HepG2 (cell line): ENCODE results near the gene PKDREJ. TPM values are rescaled to one million over a fixed set of nuclear protein-coding genes. Genes with fewer than 3 reads are reported as not detected.

Experiments
- ARID2 ChIP-seq: sonication (generic); formaldehyde crosslinking; IDR thresholded peaks from 2 replicates; pipeline ENCODE4 v1.8.1; 2022; ENCODE audit warnings: mild to moderate bottlenecking, missing genetic modification reagents, borderline replicate concordance
- GTF3A ChIP-seq: sonication (generic); formaldehyde crosslinking; conservative IDR thresholded peaks from 2 replicates; pipeline ENCODE4 v1.4.0; 2020; ENCODE audit warnings: mild to moderate bottlenecking, missing genetic modification reagents
- KDM1A ChIP-seq: IDR thresholded peaks from 2 replicates; pipeline ENCODE4 v1.6.1; 2016; ENCODE audit warnings: missing compliant biosample characterization
- KDM3A ChIP-seq: IDR thresholded peaks from 2 replicates; pipeline ENCODE4 v1.6.1; 2018; ENCODE audit warnings: low read depth, missing compliant biosample characterization
- NFRKB ChIP-seq: fragments of 450-650 bp; IDR thresholded peaks from 2 replicates; pipeline ENCODE4 v1.6.1; 2017
- PLRG1 ChIP-seq: fragments of 450-650 bp; conservative IDR thresholded peaks from 2 replicates; pipeline ENCODE4 v1.6.1; 2016
- RARG ChIP-seq: sonication (generic); formaldehyde crosslinking; IDR thresholded peaks from 2 replicates; pipeline ENCODE4 v1.4.0; 2020; ENCODE audit warnings: low read depth, mild to moderate bottlenecking, missing genetic modification reagents
- SATB2 ChIP-seq: sonication (generic); formaldehyde crosslinking; IDR thresholded peaks from 2 replicates; pipeline ENCODE4 v1.5.0; 2020; ENCODE audit warnings: missing genetic modification reagents
- SETDB1 ChIP-seq: sonication (generic); formaldehyde crosslinking; IDR thresholded peaks from 2 replicates; pipeline ENCODE4 v1.5.1; 2020; ENCODE audit warnings: missing genetic modification reagents, mild to moderate bottlenecking, borderline replicate concordance
- SRSF4 ChIP-seq: fragments of 200-400 bp; formaldehyde crosslinking; IDR thresholded peaks from one replicate; pipeline ENCODE4 v1.6.1; 2018; ENCODE audit warnings: mild to moderate bottlenecking, low read depth, low read length, moderate library complexity; ENCODE audit not compliant: poor library complexity, severe bottlenecking
- ZBTB21 ChIP-seq: sonication (generic); formaldehyde crosslinking; IDR thresholded peaks from 2 replicates; pipeline ENCODE4 v1.4.0; 2020; ENCODE audit warnings: missing genetic modification reagents
- ZNF468 ChIP-seq: sonication (generic); formaldehyde crosslinking; IDR thresholded peaks from 2 replicates; pipeline ENCODE4 v1.8.0; 2022; ENCODE audit warnings: mild to moderate bottlenecking, moderate library complexity, missing genetic modification reagents
- ZNF816 ChIP-seq: sonication (generic); formaldehyde crosslinking; IDR thresholded peaks from 2 replicates; pipeline ENCODE4 v1.8.0; 2022; ENCODE audit warnings: missing genetic modification reagents, mild to moderate bottlenecking, borderline replicate concordance
- polyA plus RNA-seq, 8 experiments: library from polyadenylated mRNA; depleted of rRNA in 3 of 8; stranded (reverse) in 7 of 8; unstranded in 1 of 8; fragments of >200 nt; fragmentation: Illumina TruSeq in 4 of 8; extraction: Trizol in 4 of 8; gene quantifications; 2 replicates each; pipeline versions ENCODE4 v1.2.1 to v1.2.3, GENCODE V29; 2011 to 2016; ENCODE audit warnings: low read depth in 4 of 8, missing spikeins in 1 of 8, mixed read lengths in 1 of 8; ENCODE audit not compliant: insufficient read depth in 1 of 8
- total RNA-seq, 5 experiments: library from RNA; depleted of rRNA; stranded (reverse); fragments of >200 nt; fragmentation: Illumina TruSeq; extraction: Trizol; gene quantifications; 2 replicates each; pipeline ENCODE4 v1.2.3, GENCODE V29; 2016; ENCODE audit warnings: low read depth in 1 of 5
- TF ChIP-seq, protein P1 (sequence below): sonication (generic); formaldehyde crosslinking; IDR thresholded peaks from 2 replicates; pipeline ENCODE4 v1.9.0; 2021; ENCODE audit warnings: missing genetic modification reagents, borderline replicate concordance
- TF ChIP-seq, protein P2 (sequence below): sonication (generic); formaldehyde crosslinking; IDR thresholded peaks from 2 replicates; pipeline ENCODE4 v1.4.0; 2020; ENCODE audit warnings: missing genetic modification reagents; ENCODE audit errors: not compliant biosample characterization
- TF ChIP-seq, protein P3 (sequence below): sonication (generic); formaldehyde crosslinking; IDR thresholded peaks from 2 replicates; pipeline ENCODE4 v1.9.0; 2021; ENCODE audit warnings: missing genetic modification reagents, mild to moderate bottlenecking, borderline replicate concordance
- TF ChIP-seq, protein P4 (sequence below): sonication (generic); formaldehyde crosslinking; IDR thresholded peaks from 2 replicates; pipeline ENCODE4; 2020; ENCODE audit warnings: missing genetic modification reagents, mild to moderate bottlenecking, borderline replicate concordance
- TF ChIP-seq, protein P5 (sequence below): sonication (generic); formaldehyde crosslinking; conservative IDR thresholded peaks from 2 replicates; pipeline ENCODE4 v1.4.0; 2020; ENCODE audit warnings: missing genetic modification reagents

The PKDREJ gene
- total and polyA plus RNA-seq, 2 of the 13 experiments (the other 11 are each of a cell fraction or from before 2014, with no cell fraction given), result not detected

DNA sequence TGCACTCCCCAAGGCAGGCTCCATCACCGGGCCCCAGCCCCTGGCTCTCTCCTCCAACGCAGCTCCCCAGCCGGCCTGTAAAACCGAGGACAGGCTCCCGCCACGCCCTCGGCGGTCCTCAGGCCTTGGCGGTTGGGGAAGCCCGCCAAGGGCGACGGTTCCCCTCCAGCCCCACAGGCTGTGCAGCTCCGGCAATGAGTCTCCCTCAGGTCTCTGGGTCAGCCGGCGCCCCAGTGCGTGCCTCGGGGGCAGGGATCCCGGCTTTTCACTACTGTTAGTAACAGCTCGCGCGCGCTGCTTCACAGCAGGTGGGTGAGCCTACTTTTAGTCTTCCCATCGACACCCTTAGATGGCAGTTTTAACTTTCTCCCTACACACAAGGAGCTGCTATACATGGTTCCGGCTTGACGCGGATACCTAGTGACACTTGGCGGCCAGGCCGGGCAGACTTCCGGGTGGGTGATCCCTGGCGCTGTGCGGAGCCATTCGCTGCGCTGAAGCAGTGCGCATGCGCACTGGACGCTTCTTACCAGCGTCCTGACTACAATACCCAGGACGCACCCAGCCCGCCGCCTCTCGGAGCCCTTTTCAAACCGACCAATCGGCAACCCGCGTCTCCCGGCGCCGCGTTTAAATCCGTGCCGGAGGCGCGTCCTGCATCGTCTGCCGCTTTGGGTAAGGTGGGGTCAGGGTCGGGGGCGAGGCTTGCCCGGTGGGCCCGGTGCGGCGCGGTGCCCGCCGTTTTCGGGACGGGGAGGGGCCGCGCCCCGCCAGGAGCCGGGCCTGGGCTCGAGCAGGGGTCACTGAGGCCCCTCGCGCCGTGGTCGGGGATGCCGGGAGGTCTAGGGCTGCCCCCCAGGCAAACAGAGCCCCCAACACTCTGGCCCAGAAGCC, 33.4 kb upstream of the PKDREJ start, which contains the start of gene GTSE1 (continued):
- TF ChIP-seq SETDB1 (CRISPR knock-in tag), result no peak
- no peak for TF ChIP-seq SATB2 (CRISPR knock-in tag)
- TF ChIP-seq KDM3A (CRISPR knock-in tag), result no peak
- TF ChIP-seq, protein P1, sequence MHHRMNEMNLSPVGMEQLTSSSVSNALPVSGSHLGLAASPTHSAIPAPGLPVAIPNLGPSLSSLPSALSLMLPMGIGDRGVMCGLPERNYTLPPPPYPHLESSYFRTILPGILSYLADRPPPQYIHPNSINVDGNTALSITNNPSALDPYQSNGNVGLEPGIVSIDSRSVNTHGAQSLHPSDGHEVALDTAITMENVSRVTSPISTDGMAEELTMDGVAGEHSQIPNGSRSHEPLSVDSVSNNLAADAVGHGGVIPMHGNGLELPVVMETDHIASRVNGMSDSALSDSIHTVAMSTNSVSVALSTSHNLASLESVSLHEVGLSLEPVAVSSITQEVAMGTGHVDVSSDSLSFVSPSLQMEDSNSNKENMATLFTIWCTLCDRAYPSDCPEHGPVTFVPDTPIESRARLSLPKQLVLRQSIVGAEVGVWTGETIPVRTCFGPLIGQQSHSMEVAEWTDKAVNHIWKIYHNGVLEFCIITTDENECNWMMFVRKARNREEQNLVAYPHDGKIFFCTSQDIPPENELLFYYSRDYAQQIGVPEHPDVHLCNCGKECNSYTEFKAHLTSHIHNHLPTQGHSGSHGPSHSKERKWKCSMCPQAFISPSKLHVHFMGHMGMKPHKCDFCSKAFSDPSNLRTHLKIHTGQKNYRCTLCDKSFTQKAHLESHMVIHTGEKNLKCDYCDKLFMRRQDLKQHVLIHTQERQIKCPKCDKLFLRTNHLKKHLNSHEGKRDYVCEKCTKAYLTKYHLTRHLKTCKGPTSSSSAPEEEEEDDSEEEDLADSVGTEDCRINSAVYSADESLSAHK (CRISPR knock-in tag), result no peak
- peak; percentile 98; the same call in 1 of the 2 replicates for TF ChIP-seq ZNF468 (CRISPR knock-in tag)
- TF ChIP-seq ZBTB21 (CRISPR knock-in tag), result no peak; the same call in 1 of the 2 replicates
- no peak for TF ChIP-seq RARG (CRISPR knock-in tag)
- TF ChIP-seq KDM1A (CRISPR knock-in tag), result no peak
- TF ChIP-seq SRSF4, result no peak
- no peak; the same call in 1 of the 2 replicates for TF ChIP-seq GTF3A (CRISPR knock-in tag)
- TF ChIP-seq ZNF816, result no peak; the same call in 1 of the 2 replicates
- TF ChIP-seq ARID2 (CRISPR knock-in tag), result peak; percentile 84
- TF ChIP-seq, protein P2, sequence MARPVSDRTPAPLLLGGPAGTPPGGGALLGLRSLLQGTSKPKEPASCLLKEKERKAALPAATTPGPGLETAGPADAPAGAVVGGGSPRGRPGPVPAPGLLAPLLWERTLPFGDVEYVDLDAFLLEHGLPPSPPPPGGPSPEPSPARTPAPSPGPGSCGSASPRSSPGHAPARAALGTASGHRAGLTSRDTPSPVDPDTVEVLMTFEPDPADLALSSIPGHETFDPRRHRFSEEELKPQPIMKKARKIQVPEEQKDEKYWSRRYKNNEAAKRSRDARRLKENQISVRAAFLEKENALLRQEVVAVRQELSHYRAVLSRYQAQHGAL, result no peak
- TF ChIP-seq, protein P3, sequence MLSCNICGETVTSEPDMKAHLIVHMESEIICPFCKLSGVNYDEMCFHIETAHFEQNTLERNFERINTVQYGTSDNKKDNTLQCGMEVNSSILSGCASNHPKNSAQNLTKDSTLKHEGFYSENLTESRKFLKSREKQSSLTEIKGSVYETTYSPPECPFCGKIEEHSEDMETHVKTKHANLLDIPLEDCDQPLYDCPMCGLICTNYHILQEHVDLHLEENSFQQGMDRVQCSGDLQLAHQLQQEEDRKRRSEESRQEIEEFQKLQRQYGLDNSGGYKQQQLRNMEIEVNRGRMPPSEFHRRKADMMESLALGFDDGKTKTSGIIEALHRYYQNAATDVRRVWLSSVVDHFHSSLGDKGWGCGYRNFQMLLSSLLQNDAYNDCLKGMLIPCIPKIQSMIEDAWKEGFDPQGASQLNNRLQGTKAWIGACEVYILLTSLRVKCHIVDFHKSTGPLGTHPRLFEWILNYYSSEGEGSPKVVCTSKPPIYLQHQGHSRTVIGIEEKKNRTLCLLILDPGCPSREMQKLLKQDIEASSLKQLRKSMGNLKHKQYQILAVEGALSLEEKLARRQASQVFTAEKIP, result no peak
- no peak for TF ChIP-seq NFRKB
- no peak for TF ChIP-seq PLRG1
- TF ChIP-seq, protein P4, sequence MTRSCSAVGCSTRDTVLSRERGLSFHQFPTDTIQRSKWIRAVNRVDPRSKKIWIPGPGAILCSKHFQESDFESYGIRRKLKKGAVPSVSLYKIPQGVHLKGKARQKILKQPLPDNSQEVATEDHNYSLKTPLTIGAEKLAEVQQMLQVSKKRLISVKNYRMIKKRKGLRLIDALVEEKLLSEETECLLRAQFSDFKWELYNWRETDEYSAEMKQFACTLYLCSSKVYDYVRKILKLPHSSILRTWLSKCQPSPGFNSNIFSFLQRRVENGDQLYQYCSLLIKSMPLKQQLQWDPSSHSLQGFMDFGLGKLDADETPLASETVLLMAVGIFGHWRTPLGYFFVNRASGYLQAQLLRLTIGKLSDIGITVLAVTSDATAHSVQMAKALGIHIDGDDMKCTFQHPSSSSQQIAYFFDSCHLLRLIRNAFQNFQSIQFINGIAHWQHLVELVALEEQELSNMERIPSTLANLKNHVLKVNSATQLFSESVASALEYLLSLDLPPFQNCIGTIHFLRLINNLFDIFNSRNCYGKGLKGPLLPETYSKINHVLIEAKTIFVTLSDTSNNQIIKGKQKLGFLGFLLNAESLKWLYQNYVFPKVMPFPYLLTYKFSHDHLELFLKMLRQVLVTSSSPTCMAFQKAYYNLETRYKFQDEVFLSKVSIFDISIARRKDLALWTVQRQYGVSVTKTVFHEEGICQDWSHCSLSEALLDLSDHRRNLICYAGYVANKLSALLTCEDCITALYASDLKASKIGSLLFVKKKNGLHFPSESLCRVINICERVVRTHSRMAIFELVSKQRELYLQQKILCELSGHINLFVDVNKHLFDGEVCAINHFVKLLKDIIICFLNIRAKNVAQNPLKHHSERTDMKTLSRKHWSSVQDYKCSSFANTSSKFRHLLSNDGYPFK (CRISPR knock-in tag), result peak; percentile 43; the same call in 1 of the 2 replicates
- TF ChIP-seq, protein P5, sequence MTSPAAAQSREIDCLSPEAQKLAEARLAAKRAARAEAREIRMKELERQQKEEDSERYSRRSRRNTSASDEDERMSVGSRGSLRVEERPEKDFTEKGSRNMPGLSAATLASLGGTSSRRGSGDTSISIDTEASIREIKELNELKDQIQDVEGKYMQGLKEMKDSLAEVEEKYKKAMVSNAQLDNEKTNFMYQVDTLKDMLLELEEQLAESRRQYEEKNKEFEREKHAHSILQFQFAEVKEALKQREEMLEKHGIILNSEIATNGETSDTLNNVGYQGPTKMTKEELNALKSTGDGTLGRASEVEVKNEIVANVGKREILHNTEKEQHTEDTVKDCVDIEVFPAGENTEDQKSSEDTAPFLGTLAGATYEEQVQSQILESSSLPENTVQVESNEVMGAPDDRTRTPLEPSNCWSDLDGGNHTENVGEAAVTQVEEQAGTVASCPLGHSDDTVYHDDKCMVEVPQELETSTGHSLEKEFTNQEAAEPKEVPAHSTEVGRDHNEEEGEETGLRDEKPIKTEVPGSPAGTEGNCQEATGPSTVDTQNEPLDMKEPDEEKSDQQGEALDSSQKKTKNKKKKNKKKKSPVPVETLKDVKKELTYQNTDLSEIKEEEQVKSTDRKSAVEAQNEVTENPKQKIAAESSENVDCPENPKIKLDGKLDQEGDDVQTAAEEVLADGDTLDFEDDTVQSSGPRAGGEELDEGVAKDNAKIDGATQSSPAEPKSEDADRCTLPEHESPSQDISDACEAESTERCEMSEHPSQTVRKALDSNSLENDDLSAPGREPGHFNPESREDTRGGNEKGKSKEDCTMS, result no peak
